IMR-90 (cell line): ENCODE data around the gene ZNF436. TPM values are rescaled to one million over a fixed set of nuclear protein-coding genes. Genes with fewer than 3 reads are reported as not detected.

ENCODE experiments used
- ATAC-seq: fragments of 200-7000 bp; cut with Tn5 transposase; 2 replicates; pipeline ENCODE4 v1.9.1; 2020; ENCODE audit warnings: low read depth, mild to moderate bottlenecking, moderate library complexity
- BruUV-seq: library from RNA; stranded (reverse); fragments of 400-500 nt; replicated peaks from 2 replicates; lab custom pipeline; 2021; lab: Mats Ljungman, UMichigan
- CTCF ChIA-PET: fragments of 300-600 bp; formaldehyde crosslinking; extraction: SDS; loops from one replicate; lab custom pipeline; 2021; ENCODE audit warnings: antibody characterized with exemption; lab: Yijun Ruan, JAX
- POLR2A ChIA-PET: fragments of 300-600 bp; sonication (Branson Sonifier 250); formaldehyde crosslinking; loops from one replicate; lab custom pipeline; 2022; ENCODE audit warnings: antibody characterized with exemption; ENCODE audit not compliant: unreplicated experiment; lab: Charles Lee
- DNase-seq: peaks from one replicate; pipeline ENCODE4 v3.0.0; 2013
- H2AFZ ChIP-seq: replicated peaks from 2 replicates; pipeline ENCODE3; 2013; ENCODE audit warnings: low read length, mild to moderate bottlenecking; ENCODE audit not compliant: poor library complexity
- H2AK5ac ChIP-seq: 2 replicates; pipeline ENCODE4 v1.6.1; 2013; ENCODE audit warnings: low read depth, low read length, inconsistent platforms
- H2AK9ac ChIP-seq: replicated peaks from 2 replicates; pipeline ENCODE3; 2013; ENCODE audit warnings: mild to moderate bottlenecking, low read depth, low read length, moderate library complexity; ENCODE audit not compliant: poor library complexity
- H2BK120ac ChIP-seq: 2 replicates; pipeline ENCODE4 v1.6.1; 2013; ENCODE audit warnings: low read depth, low read length, inconsistent platforms
- H2BK15ac ChIP-seq: 3 replicates; pipeline ENCODE4 v1.6.1; 2013; ENCODE audit warnings: low read depth, low read length, inconsistent platforms
- H2BK20ac ChIP-seq: 2 replicates; pipeline ENCODE4 v1.6.1; 2013; ENCODE audit warnings: low read depth, mild to moderate bottlenecking, inconsistent platforms, low read length, moderate library complexity
- H2BK5ac ChIP-seq: 2 replicates; pipeline ENCODE4 v1.6.1; 2013; ENCODE audit warnings: mild to moderate bottlenecking, low read depth, low read length, inconsistent platforms; ENCODE audit not compliant: poor library complexity, severe bottlenecking
- H3K14ac ChIP-seq: replicated peaks from 2 replicates; pipeline ENCODE4 v1.6.1; 2013; ENCODE audit warnings: low read depth, low read length, inconsistent platforms
- H3K18ac ChIP-seq: 2 replicates; pipeline ENCODE4 v1.6.1; 2013; ENCODE audit warnings: low read depth, low read length, control low read depth
- H3K23ac ChIP-seq: 2 replicates; pipeline ENCODE4 v1.6.1; 2013; ENCODE audit warnings: low read depth, low read length, inconsistent platforms
- H3K27ac ChIP-seq: 2 replicates; pipeline ENCODE4 v1.5.1; 2013; ENCODE audit warnings: mild to moderate bottlenecking, control low read depth, low read length; ENCODE audit not compliant: insufficient read depth
- H3K27me3 ChIP-seq: 2 replicates; pipeline ENCODE4 v1.6.1; 2013; ENCODE audit warnings: low read length; ENCODE audit not compliant: control insufficient read depth, insufficient read depth
- H3K36me3 ChIP-seq: 2 replicates; pipeline ENCODE4 v1.6.1; 2013; ENCODE audit warnings: low read length, mixed read lengths; ENCODE audit not compliant: control insufficient read depth, insufficient read depth
- H3K4ac ChIP-seq: 2 replicates; pipeline ENCODE4 v1.6.1; 2013; ENCODE audit warnings: low read depth, low read length, inconsistent platforms
- H3K4me1 ChIP-seq: 2 replicates; pipeline ENCODE4 v1.6.1; 2013; ENCODE audit warnings: low read length, mixed read lengths; ENCODE audit not compliant: control insufficient read depth, insufficient read depth
- H3K4me2 ChIP-seq: 2 replicates; pipeline ENCODE4 v1.6.1; 2013; ENCODE audit warnings: low read depth, mild to moderate bottlenecking, control low read depth, low read length, moderate library complexity
- H3K4me3 ChIP-seq: 2 replicates; pipeline ENCODE4 v1.5.1; 2013; ENCODE audit warnings: low read depth, mild to moderate bottlenecking, control low read depth, low read length, moderate library complexity; ENCODE audit not compliant: insufficient read depth
- H3K56ac ChIP-seq: 2 replicates; pipeline ENCODE4 v1.6.1; 2013; ENCODE audit warnings: low read length, inconsistent platforms; ENCODE audit not compliant: insufficient read depth; ENCODE audit errors: extremely low read depth
- H3K79me1 ChIP-seq, 2 experiments: 2 replicates each; pipeline ENCODE4 v1.6.1; 2013; ENCODE audit warnings: low read length in 2 of 2, inconsistent platforms in 1 of 2, low read depth in 1 of 2
- H3K9ac ChIP-seq: 2 replicates; pipeline ENCODE4 v1.6.1; 2013; ENCODE audit warnings: low read depth, low read length, control low read depth
- H3K9me1 ChIP-seq: 2 replicates; pipeline ENCODE4 v1.6.1; 2013; ENCODE audit warnings: low read length, inconsistent platforms; ENCODE audit not compliant: insufficient read depth
- H3K9me3 ChIP-seq: 2 replicates; pipeline ENCODE4 v1.6.1; 2013; ENCODE audit warnings: low read length; ENCODE audit not compliant: control insufficient read depth, insufficient read depth
- H4K20me1 ChIP-seq: 2 replicates; pipeline ENCODE4 v1.6.1; 2013; ENCODE audit warnings: low read length, inconsistent platforms; ENCODE audit not compliant: insufficient read depth
- H4K5ac ChIP-seq: 2 replicates; pipeline ENCODE4 v1.6.1; 2013; ENCODE audit warnings: mild to moderate bottlenecking, low read depth, low read length, control low read depth
- H4K8ac ChIP-seq, 2 experiments: 2 replicates each; pipeline ENCODE4 v1.6.1; 2013; ENCODE audit warnings: low read depth in 2 of 2, low read length in 2 of 2, control low read depth in 1 of 2, inconsistent platforms in 1 of 2
- H4K91ac ChIP-seq: 2 replicates; pipeline ENCODE4 v1.6.1; 2013; ENCODE audit warnings: low read depth, low read length, inconsistent platforms; ENCODE audit not compliant: insufficient read depth
- CTCF ChIP-seq: conservative IDR thresholded peaks from 2 replicates; pipeline ENCODE4 v1.5.1; 2012; ENCODE audit warnings: mild to moderate bottlenecking, low read depth, low read length, improper control_type of control experiment
- ELK1 ChIP-seq: fragments of 150-350 bp; IDR thresholded peaks from 2 replicates; pipeline ENCODE4 v1.6.1; 2016; ENCODE audit warnings: low read depth, mild to moderate bottlenecking, low read length, moderate library complexity, borderline replicate concordance
- MXI1 ChIP-seq: IDR thresholded peaks from 2 replicates; pipeline ENCODE4 v1.6.1; 2012; ENCODE audit warnings: low read depth, mild to moderate bottlenecking, low read length, moderate library complexity, borderline replicate concordance
- WGBS, 2 experiments: methylation state at CpG; one replicate each; pipeline versions ENCODE4 v1.1.5 to v1.1.7; 2013; ENCODE audit warnings: missing lambda C conversion rate in 2 of 2; ENCODE audit not compliant: insufficient read length in 1 of 2; ENCODE audit errors: extremely low coverage in 2 of 2; 5-methylcytosine and 5-hydroxymethylcytosine counted together
- dilution Hi-C: fragments of 300-500 bp; cut with HindIII; formaldehyde crosslinking; loops from one replicate; pipeline ENCODE4 v1.14.3; 2018; ENCODE audit warnings: low sequenced_read_pairs; ENCODE audit not compliant: unreplicated experiment
- in situ Hi-C: fragments of 300-500 bp; cut with MboI; formaldehyde crosslinking; loops from 3 replicates; pipeline ENCODE4 v1.14.3; 2019; ENCODE audit warnings: low sequenced_read_pairs, inconsistent platforms, mixed read lengths
- intact Hi-C: fragments of 100-400 bp; cut with micrococcal nuclease; formaldehyde crosslinking; loops from 2 replicates; pipeline ENCODE4 v1.10.0; 2022
- polyA plus RNA-seq, 3 experiments: library from polyadenylated mRNA; depleted of rRNA; stranded (reverse); fragments of >200 nt; gene quantifications; 2 replicates each; pipeline ENCODE4 v1.2.3, GENCODE V29; 2012; ENCODE audit warnings: low replicate concordance in 1 of 3
- total RNA-seq: library from RNA; depleted of rRNA; stranded (reverse); fragments of >200 nt; gene quantifications from 2 replicates; pipeline ENCODE4 v1.2.3, GENCODE V29; 2012

Gene ZNF436
- total and polyA plus RNA-seq, 2 of the 4 experiments (the other 2 are of a cell fraction): 5.3 to 14.3 TPM

DNA sequence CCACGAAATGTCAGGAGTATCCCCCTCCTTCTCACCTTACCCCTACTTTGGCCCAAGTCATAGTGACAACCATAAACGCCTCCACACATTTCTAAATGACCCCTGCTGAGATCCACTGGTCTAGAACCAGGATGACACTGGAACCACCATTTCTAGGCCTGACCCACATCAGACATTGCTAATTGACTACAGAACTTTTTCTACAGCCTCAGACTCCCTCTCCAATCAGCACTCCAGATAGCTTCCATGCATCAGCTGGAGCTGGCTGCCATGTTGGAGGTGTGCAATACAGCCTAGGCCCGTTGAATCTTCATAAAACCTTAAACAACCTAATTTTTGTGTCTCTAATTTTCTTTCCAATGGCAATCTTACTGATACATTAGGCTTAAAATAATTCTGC is 36.3 kb upstream of the ZNF436 start:
- peaks cover 2% of the 10 kb centered on the region; the same call in 1 of the 2 replicates for H3K36me3 ChIP-seq
- 83% methylated on average over 3 of the region's 3 CpGs; no CpG with 5 or more reads in 1 of the 2 experiments for WGBS, 2 experiments
- H3K4me2 ChIP-seq: no peak overlapping the region
- dilution Hi-C loops (no loop called here), intact Hi-C loops (no loop called here), in situ Hi-C loops (no loop called here)
- H2BK5ac ChIP-seq: no peak overlapping the region
- H4K20me1 ChIP-seq: peaks cover 3% of the 10 kb centered on the region; the same call in 1 of the 2 replicates
- no peak overlapping the region; the same call in 2 of the 3 replicates for H2BK15ac ChIP-seq
- no peak overlapping the region for H4K8ac ChIP-seq
- peaks cover 21% of the 10 kb centered on the region for H3K9me1 ChIP-seq
- no peaks in the 10 kb centered on the region for H3K27me3 ChIP-seq
- H3K27ac ChIP-seq: no peak overlapping the region
- H2AK5ac ChIP-seq: no peak overlapping the region
- H3K14ac ChIP-seq: no peak overlapping the region
- H3K18ac ChIP-seq: no peak overlapping the region
- H3K9ac ChIP-seq: no peak overlapping the region
- no peak overlapping the region for H3K56ac ChIP-seq
- H3K9me3 ChIP-seq: no peaks in the 10 kb centered on the region
- no TSS peak for BruUV-seq
- POLR2A ChIA-PET: no interaction called here
- H4K91ac ChIP-seq: no peak overlapping the region
- H3K4ac ChIP-seq: no peak overlapping the region
- ATAC-seq: no peak
- no peak overlapping the region for H3K23ac ChIP-seq
- H2AFZ ChIP-seq: no peak overlapping the region
- H2AK9ac ChIP-seq: no peak overlapping the region
- no peak for DNase-seq
- TF ChIP-seq ELK1 (no peak), MXI1 (no peak), CTCF (no peak)
- H3K4me3 ChIP-seq: no peak overlapping the region
- H4K5ac ChIP-seq: no peak overlapping the region
- H3K4me1 ChIP-seq: peaks cover 17% of the 10 kb centered on the region
- no peak overlapping the region for H2BK20ac ChIP-seq
- H3K79me1 ChIP-seq: peaks cover 0 to 7% of the 10 kb centered on the region in 2 experiments; a peak in 1 of 4 replicates
- H2BK120ac ChIP-seq: no peak overlapping the region
- CTCF ChIA-PET: no interaction called here
